Measurements from ENCODE around the gene COMMD1. TPM values are rescaled to one million over a fixed set of nuclear protein-coding genes. Genes with fewer than 3 reads are reported as not detected.
"Not testable (repeated sequence)": the region's sequence is repeated elsewhere in the genome, so short reads cannot be mapped to it uniquely, and the experiment has no call there.

COMMD1 gene
- total RNA-seq, 4 donors from 2014 or later, result 38.4 to 56.6 (median 40.6) TPM

DNA sequence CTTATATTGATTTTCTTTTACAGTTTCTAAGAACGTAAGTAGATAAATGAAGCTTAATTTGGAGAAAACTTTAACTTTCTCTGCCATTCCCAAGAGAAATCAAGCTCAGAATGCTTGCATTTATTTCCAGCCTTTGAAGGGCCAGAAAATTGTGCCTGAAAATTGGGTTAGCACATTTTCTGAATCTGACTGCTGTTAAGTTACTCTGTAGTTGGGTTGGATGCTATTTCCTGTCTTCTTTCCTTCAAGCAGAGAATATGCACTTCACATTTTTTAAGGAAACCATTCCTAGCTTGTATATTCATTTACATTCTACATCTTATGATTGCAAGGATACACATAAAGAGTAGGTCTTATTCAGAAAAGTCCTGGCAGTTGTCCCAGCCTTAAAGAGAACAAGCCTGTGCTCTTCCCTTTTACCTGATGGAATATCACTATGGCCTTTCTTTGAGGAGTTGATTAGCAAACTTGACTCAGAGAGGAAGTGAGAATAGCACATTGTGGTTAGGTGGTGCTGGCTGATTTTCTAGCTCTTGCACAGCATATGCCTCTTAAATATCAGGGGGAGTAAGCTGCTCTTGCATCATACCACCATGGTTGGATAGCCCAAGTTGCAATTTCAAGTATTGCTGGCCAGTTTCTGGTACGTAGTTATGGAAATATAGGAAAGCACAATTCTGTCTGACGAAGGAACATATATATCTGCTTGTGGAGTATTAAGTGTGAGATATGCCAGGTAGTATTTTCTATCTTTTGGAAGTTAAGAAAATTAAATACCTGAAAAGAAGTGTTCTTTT lies 133.7 kb downstream of the COMMD1 start:
- ATAC-seq (ENCODE audit: low FRiP score) (no peak), DNase-seq (ENCODE audit: low spot score) (no peak)
- TF ChIP-seq, protein P1, sequence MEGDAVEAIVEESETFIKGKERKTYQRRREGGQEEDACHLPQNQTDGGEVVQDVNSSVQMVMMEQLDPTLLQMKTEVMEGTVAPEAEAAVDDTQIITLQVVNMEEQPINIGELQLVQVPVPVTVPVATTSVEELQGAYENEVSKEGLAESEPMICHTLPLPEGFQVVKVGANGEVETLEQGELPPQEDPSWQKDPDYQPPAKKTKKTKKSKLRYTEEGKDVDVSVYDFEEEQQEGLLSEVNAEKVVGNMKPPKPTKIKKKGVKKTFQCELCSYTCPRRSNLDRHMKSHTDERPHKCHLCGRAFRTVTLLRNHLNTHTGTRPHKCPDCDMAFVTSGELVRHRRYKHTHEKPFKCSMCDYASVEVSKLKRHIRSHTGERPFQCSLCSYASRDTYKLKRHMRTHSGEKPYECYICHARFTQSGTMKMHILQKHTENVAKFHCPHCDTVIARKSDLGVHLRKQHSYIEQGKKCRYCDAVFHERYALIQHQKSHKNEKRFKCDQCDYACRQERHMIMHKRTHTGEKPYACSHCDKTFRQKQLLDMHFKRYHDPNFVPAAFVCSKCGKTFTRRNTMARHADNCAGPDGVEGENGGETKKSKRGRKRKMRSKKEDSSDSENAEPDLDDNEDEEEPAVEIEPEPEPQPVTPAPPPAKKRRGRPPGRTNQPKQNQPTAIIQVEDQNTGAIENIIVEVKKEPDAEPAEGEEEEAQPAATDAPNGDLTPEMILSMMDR (IDR thresholded peaks at IDR 0.05), result no peak

DNA sequence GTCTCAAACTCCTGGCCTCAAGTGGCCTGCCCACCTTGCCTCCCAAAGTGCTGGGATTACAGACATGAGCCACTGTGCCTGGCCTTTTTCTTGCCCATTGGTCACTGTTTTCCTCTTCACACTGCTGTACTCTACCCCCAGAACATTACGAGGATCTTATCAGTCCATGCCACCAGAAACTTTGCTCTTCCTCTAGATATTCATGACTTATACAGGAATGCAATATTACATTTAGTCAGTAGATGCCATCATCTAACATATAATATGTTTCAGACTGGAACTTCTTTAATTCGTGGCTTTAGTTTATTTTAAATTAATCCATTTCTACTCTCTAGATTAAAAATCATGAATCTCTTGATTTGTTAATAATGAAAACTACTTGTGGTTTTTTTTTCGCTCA lies 135.5 kb downstream of the COMMD1 start:
- no peak for DNase-seq (ENCODE audit: low spot score)
- TF ChIP-seq, protein P1 (IDR thresholded peaks at IDR 0.05), result no peak
- ATAC-seq (ENCODE audit: low FRiP score), result no peak

DNA sequence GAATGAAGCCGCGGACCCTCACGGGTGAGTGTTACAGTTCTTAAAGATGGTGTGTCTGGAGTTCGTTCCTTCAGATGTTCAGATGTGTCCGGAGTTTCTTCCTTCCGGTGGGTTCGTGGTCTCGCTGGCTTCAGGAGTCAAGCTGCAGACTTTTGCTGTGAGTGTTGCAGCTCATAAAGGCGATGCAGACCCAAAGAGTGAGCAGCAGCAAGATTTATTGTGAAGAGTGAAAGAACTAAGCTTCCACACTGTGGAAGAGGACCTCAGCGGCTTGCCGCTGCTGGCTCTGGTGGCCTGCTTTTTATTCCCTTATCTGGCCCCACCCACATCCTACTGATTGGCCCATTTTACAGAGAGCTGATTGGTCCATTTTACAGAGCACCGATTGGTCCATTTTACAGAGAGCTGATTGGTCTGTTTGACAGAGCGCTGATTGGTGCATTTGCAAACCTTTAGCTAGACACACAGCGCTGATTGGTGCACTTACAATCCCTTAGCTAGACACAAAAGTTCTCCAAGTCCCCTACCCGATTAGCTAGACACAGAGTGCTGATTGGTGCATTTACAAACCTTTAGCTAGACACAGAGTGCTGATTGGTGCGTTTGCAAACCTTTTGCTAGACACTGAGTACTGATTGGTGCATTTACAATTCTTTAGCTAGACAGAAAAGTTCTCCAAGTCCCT lies 136.4 kb downstream of the COMMD1 start:
- not testable (repeated sequence) for DNase-seq (ENCODE audit: low spot score); ATAC-seq (ENCODE audit: low FRiP score)

DNA sequence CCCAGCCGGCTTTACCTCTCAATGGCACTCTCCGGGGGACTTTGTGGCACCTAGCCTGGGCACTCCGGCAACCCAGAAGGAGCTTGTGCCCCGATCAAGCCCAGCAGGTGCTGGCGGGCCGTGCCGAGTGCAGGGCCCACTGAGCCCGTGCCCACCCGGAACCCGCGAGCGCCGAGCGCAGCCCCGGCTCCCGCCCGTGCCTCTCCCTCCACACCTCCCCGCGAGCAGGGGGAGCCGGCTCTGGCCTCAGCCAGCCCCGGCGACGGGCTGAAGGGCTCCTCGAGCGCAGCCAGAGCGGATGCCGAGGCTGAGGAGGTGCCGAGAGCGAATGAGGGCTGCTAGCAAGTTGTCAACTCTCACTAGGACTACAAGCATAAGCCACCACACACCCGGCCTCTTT lies 136.9 kb downstream of the COMMD1 start:
- ATAC-seq (ENCODE audit: low FRiP score) (no peak), DNase-seq (ENCODE audit: low spot score) (no peak)
- TF ChIP-seq, protein P1 (IDR thresholded peaks at IDR 0.05), result no peak

DNA sequence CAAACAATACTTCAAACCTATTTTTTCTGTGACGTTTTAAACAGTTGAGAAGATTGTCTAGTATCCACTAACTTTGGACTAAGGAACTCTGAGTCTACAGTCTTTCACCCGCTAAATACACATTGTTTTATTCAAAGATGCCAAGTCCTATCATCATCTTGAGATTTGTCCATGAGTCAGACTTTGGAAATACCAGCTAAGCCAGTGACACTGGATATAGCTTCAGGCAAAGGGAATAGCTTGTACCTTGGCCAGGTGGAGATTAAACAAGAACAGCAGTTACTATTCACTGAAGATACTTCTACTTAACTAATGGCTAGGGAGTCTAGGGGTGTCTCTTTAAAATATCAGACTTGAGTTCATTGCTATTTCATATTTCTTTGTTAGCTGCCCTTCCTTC lies 137.5 kb downstream of the COMMD1 start:
- TF ChIP-seq, protein P1 (IDR thresholded peaks at IDR 0.05), result no peak
- ATAC-seq (ENCODE audit: low FRiP score), result no peak
- no peak for DNase-seq (ENCODE audit: low spot score)

DNA sequence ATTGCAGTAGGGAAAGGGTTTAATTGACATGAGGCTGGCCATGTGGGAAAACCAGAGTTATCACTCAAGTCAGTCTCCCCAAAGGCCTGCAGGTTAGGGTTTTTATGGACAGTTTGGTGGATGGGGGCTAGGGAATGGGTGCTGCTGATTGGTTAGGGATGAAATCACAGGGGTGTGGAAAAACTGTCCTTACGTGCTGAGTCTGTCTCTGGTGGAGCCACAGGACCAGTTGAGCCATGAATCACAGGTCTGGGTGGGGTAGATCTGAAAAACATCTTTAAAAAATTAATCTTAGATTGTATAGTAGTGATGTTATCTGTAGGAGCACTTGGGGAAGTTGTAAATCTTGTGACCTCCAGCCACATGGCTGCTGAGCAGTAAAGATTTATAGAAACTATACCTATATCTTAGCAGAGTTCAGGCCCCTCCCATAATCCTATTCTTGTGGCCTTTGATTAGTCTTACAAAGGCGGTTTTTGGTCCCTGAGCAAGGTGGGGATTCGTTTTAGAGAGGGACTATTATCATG lies 139.6 kb downstream of the COMMD1 start:
- TF ChIP-seq, protein P1 (IDR thresholded peaks at IDR 0.05), result no peak
- ATAC-seq (ENCODE audit: low FRiP score), result no peak

DNA sequence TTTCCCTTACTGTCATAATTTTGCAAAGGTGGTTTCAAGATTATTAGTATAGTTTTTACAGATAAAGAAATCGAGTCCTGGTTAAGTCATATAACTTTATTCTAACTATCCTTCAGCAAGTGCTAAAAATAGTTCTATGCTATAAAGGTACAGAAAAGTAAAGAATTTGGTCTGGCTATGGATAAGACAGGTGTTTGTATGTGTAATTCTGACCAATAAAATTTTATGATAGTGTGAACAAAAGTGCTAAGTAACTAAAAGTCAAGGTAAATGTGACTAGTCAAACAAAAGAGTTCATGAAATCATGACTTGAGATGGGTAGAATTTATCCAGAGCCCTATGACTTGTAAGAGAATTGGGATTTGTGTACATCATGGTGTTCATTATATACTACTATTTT lies 140.7 kb downstream of the COMMD1 start:
- ATAC-seq (ENCODE audit: low FRiP score) (no peak), DNase-seq (ENCODE audit: low spot score) (no peak)
- TF ChIP-seq, protein P1 (IDR thresholded peaks at IDR 0.05), result no peak

More for the DNA sequence above, 139.6 kb downstream of the COMMD1 start:
- DNase-seq (ENCODE audit: low spot score), result no peak
